GM12892 (cell line): ENCODE measurements around the gene PVALEF.

Experiments used
- POLR2A ChIP-seq: IDR thresholded peaks from 2 replicates; pipeline ENCODE4 v1.6.1; 2011; ENCODE audit warnings: low read depth, low read length, control low read depth
- POLR2AphosphoS5 ChIP-seq: IDR thresholded peaks from 2 replicates; pipeline ENCODE4 v1.6.1; 2011; ENCODE audit warnings: low read depth, low read length, control low read depth
- TAF1 ChIP-seq: IDR thresholded peaks from 2 replicates; pipeline ENCODE4 v1.6.1; 2011; ENCODE audit warnings: low read depth, mild to moderate bottlenecking, control low read depth, low read length, borderline replicate concordance

- no peak for TF ChIP-seq POLR2AphosphoS5
- TF ChIP-seq POLR2A = no peak
- TF ChIP-seq TAF1 = no peak
These were observed 37.0 kb downstream of the PVALEF start for GRCh38 chr17:81202318-81202717.
